GM12864 (cell line): ENCODE measurements around the gene CACNA2D1.

Experiments used
- DNase-seq: peaks from one replicate; pipeline ENCODE4 v3.0.0-alpha.2; 2011; ENCODE audit warnings: low read depth
- H3K4me3 ChIP-seq: 2 replicates; pipeline ENCODE4 v1.5.1; 2011; ENCODE audit warnings: mild to moderate bottlenecking, low read depth, low read length, control low read depth
- TF ChIP-seq, protein P1 (sequence below): IDR thresholded peaks from 2 replicates; pipeline ENCODE4 v1.5.1; 2011; ENCODE audit warnings: low read depth, mild to moderate bottlenecking, moderate library complexity, low read length, control low read depth, inconsistent platforms; ENCODE audit errors: missing control alignments

CACNA2D1 gene

DNA sequence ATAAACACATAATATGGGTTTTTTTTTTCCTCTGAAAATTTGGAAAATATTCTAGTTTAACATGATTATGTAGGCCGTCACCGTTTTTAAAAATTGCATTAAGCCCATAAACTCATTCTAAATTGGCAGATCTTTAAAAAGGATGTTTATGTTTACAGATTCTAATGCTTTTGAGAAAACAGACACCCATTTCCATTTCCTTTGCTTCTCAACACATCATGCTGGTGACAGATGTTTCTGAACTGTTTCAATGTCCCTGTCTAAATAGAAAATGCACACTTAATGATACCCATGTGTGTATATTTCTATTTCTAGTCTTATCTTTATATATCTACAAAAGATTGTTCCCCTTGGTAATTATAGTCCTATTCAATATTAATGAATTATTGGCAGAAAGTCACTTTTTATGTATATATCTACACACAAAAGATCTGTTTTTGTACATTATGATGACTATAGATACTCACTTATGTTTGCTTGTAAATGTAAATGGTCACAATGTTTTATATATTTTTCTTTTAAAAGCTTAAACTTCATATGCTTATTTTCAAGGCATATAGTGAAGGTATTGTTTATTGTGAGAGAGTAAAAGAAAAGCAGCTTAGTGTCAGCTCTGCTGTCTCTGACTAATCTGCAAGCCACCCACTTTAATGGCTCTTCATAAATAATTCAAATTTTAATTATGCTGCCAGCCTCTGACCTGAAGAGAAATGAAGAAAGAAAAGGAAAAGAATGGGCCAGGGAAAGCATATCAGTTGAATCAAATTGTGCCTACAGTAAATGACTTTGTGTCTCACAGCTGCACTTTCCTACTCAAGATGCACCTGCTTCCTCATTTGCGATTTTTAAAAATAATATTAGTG lies 179.4 kb downstream of the CACNA2D1 start:
- TF ChIP-seq, protein P1, sequence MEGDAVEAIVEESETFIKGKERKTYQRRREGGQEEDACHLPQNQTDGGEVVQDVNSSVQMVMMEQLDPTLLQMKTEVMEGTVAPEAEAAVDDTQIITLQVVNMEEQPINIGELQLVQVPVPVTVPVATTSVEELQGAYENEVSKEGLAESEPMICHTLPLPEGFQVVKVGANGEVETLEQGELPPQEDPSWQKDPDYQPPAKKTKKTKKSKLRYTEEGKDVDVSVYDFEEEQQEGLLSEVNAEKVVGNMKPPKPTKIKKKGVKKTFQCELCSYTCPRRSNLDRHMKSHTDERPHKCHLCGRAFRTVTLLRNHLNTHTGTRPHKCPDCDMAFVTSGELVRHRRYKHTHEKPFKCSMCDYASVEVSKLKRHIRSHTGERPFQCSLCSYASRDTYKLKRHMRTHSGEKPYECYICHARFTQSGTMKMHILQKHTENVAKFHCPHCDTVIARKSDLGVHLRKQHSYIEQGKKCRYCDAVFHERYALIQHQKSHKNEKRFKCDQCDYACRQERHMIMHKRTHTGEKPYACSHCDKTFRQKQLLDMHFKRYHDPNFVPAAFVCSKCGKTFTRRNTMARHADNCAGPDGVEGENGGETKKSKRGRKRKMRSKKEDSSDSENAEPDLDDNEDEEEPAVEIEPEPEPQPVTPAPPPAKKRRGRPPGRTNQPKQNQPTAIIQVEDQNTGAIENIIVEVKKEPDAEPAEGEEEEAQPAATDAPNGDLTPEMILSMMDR, result no peak
- H3K4me3 ChIP-seq, result no peak overlapping the region
- no peak for DNase-seq

DNA sequence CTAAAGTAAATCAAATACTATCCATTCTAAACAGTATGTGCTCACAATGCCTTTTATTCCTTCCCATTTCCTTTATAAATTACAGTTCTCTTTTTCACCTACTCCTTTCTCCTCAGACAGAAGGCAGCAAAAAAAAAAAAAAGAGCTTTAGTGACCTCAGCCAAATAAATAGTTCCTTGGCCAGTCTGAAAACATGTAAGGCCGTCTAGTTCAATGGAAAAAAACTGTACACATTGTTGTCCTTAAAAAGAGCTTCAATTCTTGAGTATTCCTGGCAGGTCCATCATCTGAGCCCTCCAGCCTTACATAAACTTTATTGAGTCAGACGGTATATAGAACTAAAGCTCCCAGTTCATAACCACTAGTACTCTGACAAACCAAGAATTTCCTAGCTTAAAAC lies 185.4 kb downstream of the CACNA2D1 start:
- H3K4me3 ChIP-seq, result no peak overlapping the region

DNA sequence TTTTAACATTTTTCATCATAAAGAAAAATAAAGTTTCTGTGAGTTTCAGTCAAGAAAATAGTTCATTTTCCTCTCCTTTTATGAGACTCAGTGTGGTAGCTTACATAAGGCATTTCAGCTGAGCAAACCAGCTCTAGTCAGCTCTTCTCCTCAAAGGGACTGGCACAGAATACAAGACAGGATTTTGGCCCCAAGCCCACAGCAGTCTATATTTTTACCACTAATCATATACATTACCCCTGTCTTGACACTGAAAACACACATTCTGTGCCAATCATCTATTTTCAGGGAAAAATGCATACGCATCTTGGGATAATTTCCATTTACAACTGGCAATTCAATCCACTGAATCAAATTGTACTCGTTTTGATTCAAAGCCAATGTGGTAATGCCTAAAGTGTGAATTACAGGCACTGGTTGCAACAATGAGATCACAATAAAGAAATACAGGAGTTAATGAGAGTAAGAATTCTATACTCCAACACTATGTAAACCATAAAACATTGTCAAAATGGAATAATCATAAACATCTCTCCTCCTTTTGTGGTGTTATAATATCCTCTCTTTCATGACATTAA lies 186.4 kb downstream of the CACNA2D1 start:
- DNase-seq, result no peak

More for the DNA sequence above, 185.4 kb downstream of the CACNA2D1 start:
- TF ChIP-seq, protein P1, result no peak
- no peak for DNase-seq

DNA sequence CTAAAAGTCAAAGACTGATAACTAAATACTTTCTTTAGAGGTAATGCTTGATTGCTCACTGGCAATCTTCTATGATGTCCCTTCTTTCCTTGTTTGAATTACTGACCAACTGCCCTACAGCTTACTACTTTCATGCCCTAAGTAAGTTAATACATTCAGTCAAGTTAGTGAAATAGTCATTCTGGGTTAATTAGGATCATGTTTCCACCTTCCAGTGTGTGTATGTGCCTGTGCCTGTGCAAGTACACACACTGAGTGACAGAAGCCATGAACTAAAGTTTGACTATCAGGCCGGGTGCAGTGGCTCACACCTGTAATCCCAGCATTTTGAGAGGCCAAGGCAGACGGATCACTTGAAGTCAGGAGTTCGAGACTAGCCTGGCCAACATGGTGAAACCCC lies 187.9 kb downstream of the CACNA2D1 start:
- H3K4me3 ChIP-seq, result no peak overlapping the region
- TF ChIP-seq, protein P1, result no peak
- DNase-seq, result no peak

More for the DNA sequence above, 186.4 kb downstream of the CACNA2D1 start:
- TF ChIP-seq, protein P1, result no peak
- H3K4me3 ChIP-seq, result no peak overlapping the region

DNA sequence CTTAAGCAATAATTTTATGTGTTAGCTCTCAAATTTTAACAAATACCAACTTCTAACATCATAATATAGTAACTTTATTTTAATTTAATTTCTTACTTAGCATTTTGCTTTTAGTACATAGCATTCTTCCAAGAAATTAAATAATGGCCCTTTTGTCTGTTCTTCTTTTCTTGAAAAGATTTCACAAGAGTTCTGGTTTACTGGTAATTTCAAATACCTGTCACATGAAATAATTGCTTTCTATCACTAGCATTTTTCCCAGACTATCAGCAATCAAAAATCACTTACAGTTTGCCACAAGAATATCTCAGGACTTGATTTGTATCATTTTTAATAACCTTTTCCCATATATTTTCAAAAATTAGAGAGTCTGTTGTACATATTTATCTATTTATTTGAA lies 193.0 kb downstream of the CACNA2D1 start:
- TF ChIP-seq, protein P1, result no peak

DNA sequence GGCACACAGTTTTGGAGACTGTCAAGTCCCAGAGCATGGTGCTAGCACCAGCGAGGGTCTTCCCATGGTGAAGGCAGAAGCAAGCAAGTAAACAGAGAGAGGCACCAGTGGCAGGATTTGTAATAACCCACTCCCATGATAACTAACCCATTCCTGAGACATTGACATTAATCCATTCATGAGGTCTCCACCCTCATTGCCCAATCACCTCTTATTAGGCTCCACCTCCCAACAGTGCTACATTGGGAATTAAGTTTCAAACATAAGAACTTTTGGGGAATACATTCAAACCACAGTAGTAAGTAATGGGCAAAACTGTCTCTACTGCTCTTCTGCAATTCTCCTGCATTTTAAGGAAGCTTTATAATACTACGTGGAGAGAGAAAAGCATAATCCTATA lies 193.6 kb downstream of the CACNA2D1 start:
- no peak overlapping the region for H3K4me3 ChIP-seq
- no peak for DNase-seq
- TF ChIP-seq, protein P1, result no peak

More for the DNA sequence above, 193.0 kb downstream of the CACNA2D1 start:
- H3K4me3 ChIP-seq, result no peak overlapping the region
- DNase-seq, result no peak
